ENCODE measurements around the gene CNIH3.

Gene CNIH3

GRCh38 chr1:224616756-224617409, 766 bp downstream of the CNIH3 start:
- DNase-seq: no peak

- no peak for DNase-seq
These were observed 1.6 kb downstream of the CNIH3 start for GRCh38 chr1:224617410-224618355.

GRCh38 chr1:224619209-224619608, 3.1 kb downstream of the CNIH3 start:
- no peak for DNase-seq

DNA sequence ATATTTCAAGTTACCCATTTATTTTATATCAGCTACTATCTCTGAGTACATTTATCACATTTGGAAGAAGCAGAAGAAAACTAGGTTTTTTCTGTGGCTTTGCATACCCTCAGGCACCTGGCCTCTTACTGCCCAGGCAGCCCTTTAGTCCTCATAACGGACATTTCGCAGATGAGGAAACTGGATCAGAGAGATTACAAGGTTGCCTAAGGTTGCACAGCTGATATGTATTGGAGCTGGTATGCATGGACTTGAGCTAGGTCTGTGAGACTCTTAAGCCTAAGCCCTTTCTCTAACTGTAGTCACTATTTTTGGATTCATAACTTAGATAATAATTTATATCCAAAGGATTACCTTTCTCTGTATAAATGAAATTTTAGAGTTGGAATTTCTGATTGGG, 4.0 kb downstream of the CNIH3 start:
- no peak for DNase-seq

DNA sequence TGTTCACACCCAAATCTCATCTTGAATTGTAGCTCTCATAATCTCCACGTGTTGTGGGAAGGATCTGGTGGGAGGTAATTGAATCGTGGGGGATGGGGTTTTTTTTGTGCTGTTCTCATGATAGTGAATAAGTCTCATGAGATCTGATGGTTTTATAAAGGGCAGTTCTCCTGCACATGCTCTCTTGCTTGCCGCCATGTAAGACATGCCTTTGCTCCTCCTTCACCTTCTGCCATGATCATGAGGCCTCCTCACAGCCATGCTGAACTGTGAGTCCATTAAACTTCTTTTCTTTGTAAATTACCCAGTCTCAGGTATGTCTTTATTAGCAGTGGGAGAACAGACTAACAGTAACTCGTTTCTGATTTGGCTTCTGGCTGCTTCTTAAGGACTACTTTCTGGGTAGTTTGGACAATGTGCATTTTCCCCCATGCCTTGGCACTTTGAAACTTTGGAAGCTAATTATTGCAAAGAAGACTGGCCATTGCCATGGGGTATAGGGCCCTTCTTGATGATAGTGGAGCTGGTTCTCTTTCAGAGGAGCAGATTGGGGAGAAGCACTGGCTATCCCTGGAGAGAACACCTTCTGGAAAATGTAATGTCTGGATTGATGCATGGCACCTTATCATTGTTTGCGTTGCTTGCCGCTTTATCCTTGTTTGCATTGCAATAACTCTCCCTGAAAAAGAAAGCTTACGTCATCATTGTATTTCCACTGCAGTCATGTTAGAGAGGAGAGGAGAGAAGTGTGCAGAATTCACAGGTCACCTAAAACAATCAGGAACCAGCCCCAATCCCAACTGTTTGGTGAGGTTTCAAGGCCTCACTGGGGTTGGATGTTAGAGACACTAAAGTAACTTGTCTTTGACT, 5.9 kb downstream of the CNIH3 start:
- DNase-seq: no peak

GRCh38 chr1:224622831-224623230, 6.7 kb downstream of the CNIH3 start:
- no peak for DNase-seq

DNA sequence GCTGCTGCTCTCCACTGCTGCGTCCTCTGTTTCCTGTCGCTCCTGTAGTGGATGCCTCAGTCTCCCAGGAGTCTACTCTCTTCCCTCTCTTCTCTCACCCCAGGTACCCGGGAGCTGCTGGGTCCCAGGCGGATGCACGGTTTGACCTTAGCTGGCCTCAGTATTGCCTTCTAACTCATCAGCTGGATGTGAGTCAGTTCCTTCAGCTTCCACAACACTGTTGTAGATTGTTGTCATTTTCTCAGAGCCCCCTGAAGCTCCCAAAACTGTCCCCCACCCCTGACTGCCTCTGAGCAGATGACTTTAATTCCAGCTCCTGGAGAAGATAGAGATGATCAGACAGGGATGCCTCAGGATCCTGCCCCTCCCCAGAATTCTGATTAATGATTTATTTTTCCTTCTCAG, 7.2 kb downstream of the CNIH3 start:
- DNase-seq: no peak

GRCh38 chr1:224623743-224624333, 7.7 kb downstream of the CNIH3 start:
- peak; percentile 68 for DNase-seq

GRCh38 chr1:224624432-224624831, 8.3 kb downstream of the CNIH3 start:
- no peak for DNase-seq

- no peak for DNase-seq
These were observed 9.9 kb downstream of the CNIH3 start for GRCh38 chr1:224626042-224626441.

DNA sequence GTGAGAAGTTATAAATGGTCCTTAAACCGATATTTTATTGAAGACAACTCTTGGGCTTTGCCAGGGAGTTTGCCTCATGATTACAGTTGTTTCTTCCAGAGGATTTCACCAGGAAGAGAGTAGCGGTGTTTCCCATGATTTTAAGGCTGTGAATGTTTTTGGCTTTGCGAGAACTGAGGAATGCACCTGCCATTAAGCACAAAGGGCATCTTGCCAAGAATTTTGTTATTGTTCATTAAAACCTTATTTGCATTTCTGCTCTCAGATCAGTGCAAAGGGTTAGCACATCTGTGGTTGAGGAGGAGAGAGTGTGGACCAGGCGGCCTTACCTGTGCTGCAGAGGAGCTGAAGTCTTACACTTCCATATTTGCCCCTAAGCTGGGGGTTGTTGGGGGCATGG, 13.8 kb downstream of the CNIH3 start:
- DNase-seq: no peak

- no peak for DNase-seq
These were observed 15.5 kb downstream of the CNIH3 start for GRCh38 chr1:224631462-224632115.

DNA sequence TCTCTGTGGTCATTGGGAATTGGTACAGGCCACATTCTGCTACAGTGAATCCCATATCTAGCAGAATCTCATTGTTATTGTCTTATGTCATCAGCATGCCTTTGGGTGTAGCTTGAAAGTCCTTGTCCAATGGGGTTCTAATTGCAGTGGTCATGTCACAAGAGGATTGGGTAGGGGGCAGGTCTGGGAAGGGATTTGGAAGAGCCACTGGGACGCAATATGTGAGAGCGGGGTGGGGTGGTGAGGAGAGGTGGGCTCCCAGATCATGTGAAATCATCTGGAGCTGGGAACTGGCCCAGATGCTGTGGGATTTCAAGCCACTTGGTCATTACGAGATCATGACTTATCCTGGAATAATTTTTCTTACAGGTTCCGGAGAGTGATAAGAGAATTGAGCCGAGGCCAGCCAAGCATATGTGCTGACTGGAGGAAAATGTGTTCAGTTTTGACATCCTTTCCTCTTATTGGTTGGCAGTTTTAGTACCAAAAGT, 16.3 kb downstream of the CNIH3 start:
- no peak for DNase-seq

- DNase-seq: no peak
These were observed 16.8 kb downstream of the CNIH3 start for GRCh38 chr1:224632921-224633321.

DNA sequence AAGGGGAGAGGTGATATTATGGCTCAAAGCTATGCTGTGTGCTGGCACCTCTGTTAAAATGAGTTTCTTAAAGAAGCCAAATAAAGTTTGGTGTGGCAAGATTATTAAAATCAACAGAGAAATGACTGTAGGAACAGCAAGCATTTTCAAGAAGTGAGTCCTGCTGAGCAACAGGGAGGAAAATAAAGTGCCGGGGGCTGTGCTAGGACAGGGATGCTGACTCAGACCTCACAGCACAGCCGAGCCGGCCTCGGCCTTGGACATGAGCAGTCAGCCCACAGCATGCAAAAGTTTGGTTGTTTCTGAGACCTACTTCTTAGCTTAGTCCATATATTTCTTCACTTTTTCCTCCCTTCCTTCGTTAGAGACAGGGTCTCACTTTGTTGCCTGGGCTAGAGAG, 19.2 kb downstream of the CNIH3 start:
- DNase-seq: no peak

DNA sequence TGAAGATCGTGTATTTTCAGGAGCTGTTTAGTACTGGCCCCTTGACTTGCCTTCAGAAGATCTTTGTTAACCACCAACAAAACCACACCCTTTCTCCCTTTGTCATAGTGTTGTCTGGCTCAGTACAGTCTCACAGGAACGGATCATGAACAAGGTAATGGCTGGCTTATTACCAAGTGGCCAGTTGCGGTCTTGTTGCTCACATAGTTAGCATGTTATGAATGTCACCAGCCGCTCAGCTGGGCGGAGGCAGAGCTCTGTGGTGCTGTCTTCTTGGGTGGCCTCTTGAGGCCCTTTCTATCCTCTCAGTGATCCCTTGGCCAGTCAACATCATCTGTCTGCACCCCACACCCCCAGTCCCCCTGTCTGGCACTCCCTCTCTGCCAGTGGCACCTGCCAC, 21.4 kb downstream of the CNIH3 start:
- DNase-seq: no peak

- no peak for DNase-seq
These were observed 21.8 kb downstream of the CNIH3 start for GRCh38 chr1:224637936-224638335.

DNA sequence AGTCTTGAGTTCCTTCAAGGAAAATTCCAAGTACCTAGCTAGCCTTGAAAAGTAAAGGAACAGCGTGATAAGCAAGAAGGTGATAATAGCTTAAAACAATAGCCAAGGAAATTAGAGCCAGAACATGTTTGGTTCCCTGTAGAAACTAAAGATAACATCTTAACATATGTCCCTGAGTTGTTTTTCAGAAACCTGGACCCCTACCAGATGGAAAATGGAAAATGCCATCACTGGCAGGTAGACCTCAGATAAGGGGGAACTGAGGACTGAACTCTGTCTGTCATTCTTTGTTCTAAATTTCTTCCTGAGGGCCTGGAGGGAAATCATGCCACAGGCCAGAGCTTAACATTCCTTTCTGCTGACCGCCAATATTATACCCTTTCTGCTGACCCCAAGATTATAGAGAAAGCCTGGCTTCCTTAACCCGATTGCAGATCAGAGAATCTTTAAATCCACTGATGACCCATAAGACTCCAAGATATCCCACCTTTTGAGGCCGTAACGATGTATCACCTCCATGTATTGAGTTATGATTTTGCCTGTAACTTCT, 23.4 kb downstream of the CNIH3 start:
- DNase-seq: no peak

- no peak for DNase-seq
These were observed 23.9 kb downstream of the CNIH3 start for GRCh38 chr1:224640018-224640417.

- no peak for DNase-seq
These were observed 24.5 kb downstream of the CNIH3 start for GRCh38 chr1:224640587-224640986.

DNA sequence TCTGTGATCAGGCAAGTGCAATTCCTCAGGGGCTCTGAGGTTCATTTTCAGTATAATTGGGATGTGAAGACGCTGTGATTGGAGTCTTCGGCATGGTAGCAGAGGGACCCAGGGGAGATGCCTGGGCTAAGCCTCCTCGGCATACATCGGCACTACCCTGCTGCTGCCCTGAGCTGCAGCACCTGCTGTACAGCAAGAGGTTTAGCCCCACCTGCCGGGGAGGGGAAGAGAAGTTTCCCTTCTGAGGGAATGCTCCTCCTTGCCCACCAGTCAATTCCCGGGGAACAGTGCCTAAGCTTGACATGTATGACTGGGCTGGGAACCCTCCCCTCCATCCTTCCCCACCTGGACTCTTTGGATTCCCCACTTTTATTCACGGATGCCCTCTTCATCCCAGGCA, 24.9 kb downstream of the CNIH3 start:
- no peak for DNase-seq

DNA sequence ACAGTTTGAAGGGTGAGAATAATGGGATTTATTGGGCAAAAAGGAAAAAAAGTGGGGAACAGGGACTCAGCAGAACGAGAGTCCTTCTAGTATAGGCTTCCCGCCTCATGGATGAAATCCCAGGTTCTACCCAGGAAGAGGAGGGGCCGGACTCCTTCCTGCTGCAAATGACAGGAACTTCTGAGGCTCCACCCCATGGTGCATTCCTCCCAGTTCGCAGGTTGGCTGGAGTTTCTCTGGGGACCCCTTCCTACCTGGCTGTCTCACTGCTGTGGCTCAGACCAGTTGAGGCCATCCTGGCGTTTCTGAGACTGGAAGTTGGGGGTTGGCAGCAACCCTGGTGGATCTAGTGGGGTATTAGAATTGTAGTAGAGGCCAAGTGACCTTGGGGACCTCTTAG, 27.5 kb downstream of the CNIH3 start:
- no peak for DNase-seq
